Measurements from ENCODE around the gene DLG3.

DNA sequence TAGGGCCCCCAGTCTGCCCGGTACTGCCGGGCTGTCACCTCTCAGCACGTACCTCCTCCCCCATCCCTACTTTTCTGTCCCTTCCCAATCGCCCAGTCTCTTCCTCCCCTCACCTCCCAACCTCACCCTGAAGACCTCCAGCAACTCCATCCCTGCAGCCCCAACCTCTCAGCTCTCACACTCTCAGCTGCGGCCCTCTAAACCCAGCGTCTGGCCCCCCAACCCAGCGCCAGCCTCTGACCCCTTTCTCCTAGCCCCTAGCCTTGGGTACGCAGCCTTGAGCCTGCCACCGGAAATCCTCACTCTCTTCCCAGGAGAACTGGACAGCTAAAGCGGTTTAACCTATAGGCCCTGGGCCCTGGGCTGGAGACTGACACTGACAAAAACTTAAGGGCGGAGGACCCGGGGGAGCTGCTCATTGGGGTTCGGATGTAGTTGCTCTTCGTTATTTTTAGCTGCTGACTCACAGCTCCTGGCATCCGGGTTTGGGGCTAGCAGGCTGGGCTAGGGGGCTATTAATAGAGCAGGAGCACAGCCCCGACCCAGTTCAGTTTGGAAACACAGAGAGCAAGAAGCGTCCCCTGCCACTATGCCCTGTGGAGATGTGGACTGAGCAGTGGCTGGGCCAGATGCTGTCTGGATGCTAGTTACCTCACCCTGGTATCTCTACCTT lies 9.6 kb upstream of the DLG3 start:
- TF ChIP-seq, protein P1, sequence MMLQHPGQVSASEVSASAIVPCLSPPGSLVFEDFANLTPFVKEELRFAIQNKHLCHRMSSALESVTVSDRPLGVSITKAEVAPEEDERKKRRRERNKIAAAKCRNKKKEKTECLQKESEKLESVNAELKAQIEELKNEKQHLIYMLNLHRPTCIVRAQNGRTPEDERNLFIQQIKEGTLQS (IDR thresholded peaks at IDR 0.05), result no peak
- TF ChIP-seq, protein P2, sequence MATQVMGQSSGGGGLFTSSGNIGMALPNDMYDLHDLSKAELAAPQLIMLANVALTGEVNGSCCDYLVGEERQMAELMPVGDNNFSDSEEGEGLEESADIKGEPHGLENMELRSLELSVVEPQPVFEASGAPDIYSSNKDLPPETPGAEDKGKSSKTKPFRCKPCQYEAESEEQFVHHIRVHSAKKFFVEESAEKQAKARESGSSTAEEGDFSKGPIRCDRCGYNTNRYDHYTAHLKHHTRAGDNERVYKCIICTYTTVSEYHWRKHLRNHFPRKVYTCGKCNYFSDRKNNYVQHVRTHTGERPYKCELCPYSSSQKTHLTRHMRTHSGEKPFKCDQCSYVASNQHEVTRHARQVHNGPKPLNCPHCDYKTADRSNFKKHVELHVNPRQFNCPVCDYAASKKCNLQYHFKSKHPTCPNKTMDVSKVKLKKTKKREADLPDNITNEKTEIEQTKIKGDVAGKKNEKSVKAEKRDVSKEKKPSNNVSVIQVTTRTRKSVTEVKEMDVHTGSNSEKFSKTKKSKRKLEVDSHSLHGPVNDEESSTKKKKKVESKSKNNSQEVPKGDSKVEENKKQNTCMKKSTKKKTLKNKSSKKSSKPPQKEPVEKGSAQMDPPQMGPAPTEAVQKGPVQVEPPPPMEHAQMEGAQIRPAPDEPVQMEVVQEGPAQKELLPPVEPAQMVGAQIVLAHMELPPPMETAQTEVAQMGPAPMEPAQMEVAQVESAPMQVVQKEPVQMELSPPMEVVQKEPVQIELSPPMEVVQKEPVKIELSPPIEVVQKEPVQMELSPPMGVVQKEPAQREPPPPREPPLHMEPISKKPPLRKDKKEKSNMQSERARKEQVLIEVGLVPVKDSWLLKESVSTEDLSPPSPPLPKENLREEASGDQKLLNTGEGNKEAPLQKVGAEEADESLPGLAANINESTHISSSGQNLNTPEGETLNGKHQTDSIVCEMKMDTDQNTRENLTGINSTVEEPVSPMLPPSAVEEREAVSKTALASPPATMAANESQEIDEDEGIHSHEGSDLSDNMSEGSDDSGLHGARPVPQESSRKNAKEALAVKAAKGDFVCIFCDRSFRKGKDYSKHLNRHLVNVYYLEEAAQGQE (IDR thresholded peaks at IDR 0.05), result no peak
- TF ChIP-seq, protein P3, sequence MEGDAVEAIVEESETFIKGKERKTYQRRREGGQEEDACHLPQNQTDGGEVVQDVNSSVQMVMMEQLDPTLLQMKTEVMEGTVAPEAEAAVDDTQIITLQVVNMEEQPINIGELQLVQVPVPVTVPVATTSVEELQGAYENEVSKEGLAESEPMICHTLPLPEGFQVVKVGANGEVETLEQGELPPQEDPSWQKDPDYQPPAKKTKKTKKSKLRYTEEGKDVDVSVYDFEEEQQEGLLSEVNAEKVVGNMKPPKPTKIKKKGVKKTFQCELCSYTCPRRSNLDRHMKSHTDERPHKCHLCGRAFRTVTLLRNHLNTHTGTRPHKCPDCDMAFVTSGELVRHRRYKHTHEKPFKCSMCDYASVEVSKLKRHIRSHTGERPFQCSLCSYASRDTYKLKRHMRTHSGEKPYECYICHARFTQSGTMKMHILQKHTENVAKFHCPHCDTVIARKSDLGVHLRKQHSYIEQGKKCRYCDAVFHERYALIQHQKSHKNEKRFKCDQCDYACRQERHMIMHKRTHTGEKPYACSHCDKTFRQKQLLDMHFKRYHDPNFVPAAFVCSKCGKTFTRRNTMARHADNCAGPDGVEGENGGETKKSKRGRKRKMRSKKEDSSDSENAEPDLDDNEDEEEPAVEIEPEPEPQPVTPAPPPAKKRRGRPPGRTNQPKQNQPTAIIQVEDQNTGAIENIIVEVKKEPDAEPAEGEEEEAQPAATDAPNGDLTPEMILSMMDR (IDR thresholded peaks at IDR 0.05; ENCODE audit: low read depth, low read length, missing input control), result no peak
- TF ChIP-seq RAD21 (IDR thresholded peaks at IDR 0.05) (no peak), JUND (IDR thresholded peaks at IDR 0.05) (no peak), TAF1 (conservative IDR thresholded peaks at IDR 0.05) (no peak), SP1 (IDR thresholded peaks at IDR 0.05) (no peak), GABPA (IDR thresholded peaks at IDR 0.05 in 1 of 2, conservative IDR thresholded peaks at IDR 0.05 in 1 of 2) (no peak), RXRA (IDR thresholded peaks at IDR 0.05) (no peak), EGR1 (IDR thresholded peaks at IDR 0.05; ENCODE audit: low read depth in 2 of 2) (no peak)
- TF ChIP-seq, protein P4, sequence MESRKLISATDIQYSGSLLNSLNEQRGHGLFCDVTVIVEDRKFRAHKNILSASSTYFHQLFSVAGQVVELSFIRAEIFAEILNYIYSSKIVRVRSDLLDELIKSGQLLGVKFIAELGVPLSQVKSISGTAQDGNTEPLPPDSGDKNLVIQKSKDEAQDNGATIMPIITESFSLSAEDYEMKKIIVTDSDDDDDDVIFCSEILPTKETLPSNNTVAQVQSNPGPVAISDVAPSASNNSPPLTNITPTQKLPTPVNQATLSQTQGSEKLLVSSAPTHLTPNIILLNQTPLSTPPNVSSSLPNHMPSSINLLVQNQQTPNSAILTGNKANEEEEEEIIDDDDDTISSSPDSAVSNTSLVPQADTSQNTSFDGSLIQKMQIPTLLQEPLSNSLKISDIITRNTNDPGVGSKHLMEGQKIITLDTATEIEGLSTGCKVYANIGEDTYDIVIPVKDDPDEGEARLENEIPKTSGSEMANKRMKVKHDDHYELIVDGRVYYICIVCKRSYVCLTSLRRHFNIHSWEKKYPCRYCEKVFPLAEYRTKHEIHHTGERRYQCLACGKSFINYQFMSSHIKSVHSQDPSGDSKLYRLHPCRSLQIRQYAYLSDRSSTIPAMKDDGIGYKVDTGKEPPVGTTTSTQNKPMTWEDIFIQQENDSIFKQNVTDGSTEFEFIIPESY (IDR thresholded peaks at IDR 0.05), result no peak
